H9 (cell line): ENCODE results near the gene ZNF540. TPM values are rescaled to one million over a fixed set of nuclear protein-coding genes. Genes with fewer than 3 reads are reported as not detected.

Source experiments
- DNase-seq: peaks from one replicate; pipeline ENCODE4 v3.0.0-alpha.2; 2017
- H2AFZ ChIP-seq: one replicate; pipeline ENCODE4 v1.6.1; 2013; ENCODE audit warnings: mild to moderate bottlenecking, low read length, control low read depth, moderate library complexity
- H2AK5ac ChIP-seq: 2 replicates; pipeline ENCODE4 v1.6.1; 2013; ENCODE audit warnings: low read length, control low read depth, mixed read lengths; ENCODE audit not compliant: insufficient read length
- H2BK120ac ChIP-seq: one replicate; pipeline ENCODE4 v1.6.1; 2013; ENCODE audit warnings: low read depth, mild to moderate bottlenecking, low read length, control low read depth, inconsistent platforms; ENCODE audit not compliant: poor library complexity, severe bottlenecking
- H2BK12ac ChIP-seq: 2 replicates; pipeline ENCODE4 v1.6.1; 2013; ENCODE audit warnings: low read length, control low read depth, mixed read lengths, low read depth; ENCODE audit not compliant: insufficient read length
- H2BK15ac ChIP-seq: 2 replicates; pipeline ENCODE4 v1.6.1; 2013; ENCODE audit warnings: low read depth, low read length, control low read depth
- H2BK20ac ChIP-seq: one replicate; pipeline ENCODE4 v1.6.1; 2013; ENCODE audit warnings: low read depth, mild to moderate bottlenecking, low read length, control low read depth, inconsistent platforms; ENCODE audit not compliant: poor library complexity, severe bottlenecking
- H2BK5ac ChIP-seq: 2 replicates; pipeline ENCODE4 v1.6.1; 2013; ENCODE audit warnings: low read length, control low read depth, mixed read lengths; ENCODE audit not compliant: insufficient read length
- H3K14ac ChIP-seq: 2 replicates; pipeline ENCODE4 v1.6.1; 2013; ENCODE audit warnings: low read length, control low read depth; ENCODE audit not compliant: insufficient read depth
- H3K18ac ChIP-seq: 2 replicates; pipeline ENCODE4 v1.6.1; 2013; ENCODE audit warnings: low read depth, mild to moderate bottlenecking, mixed read lengths, low read length, control low read depth; ENCODE audit not compliant: insufficient read length
- H3K23ac ChIP-seq: 2 replicates; pipeline ENCODE4 v1.6.1; 2013; ENCODE audit warnings: low read length, control low read depth, mixed read lengths, low read depth; ENCODE audit not compliant: insufficient read length
- H3K23me2 ChIP-seq: 2 replicates; pipeline ENCODE4 v1.6.1; 2013; ENCODE audit warnings: low read depth, mild to moderate bottlenecking, mixed read lengths, low read length, control low read depth; ENCODE audit not compliant: insufficient read length, poor library complexity, severe bottlenecking
- H3K27ac ChIP-seq: 2 replicates; pipeline ENCODE4 v1.5.1; 2013; ENCODE audit warnings: low read length, control low read depth, mixed read lengths, low read depth; ENCODE audit not compliant: insufficient read length
- H3K27me3 ChIP-seq: 2 replicates; pipeline ENCODE4 v1.6.1; 2013; ENCODE audit warnings: low read length, control low read depth, inconsistent platforms; ENCODE audit not compliant: insufficient read depth
- H3K4ac ChIP-seq: 2 replicates; pipeline ENCODE4 v1.6.1; 2013; ENCODE audit warnings: low read depth, mild to moderate bottlenecking, control low read depth, inconsistent platforms, low read length, moderate library complexity
- H3K4me1 ChIP-seq: 2 replicates; pipeline ENCODE4 v1.6.1; 2013; ENCODE audit warnings: low read length, control low read depth, inconsistent platforms; ENCODE audit not compliant: insufficient read depth
- H3K4me2 ChIP-seq: 2 replicates; pipeline ENCODE4 v1.6.1; 2013; ENCODE audit warnings: low read length, control low read depth, mixed read lengths; ENCODE audit not compliant: insufficient read length, insufficient read depth
- H3K56ac ChIP-seq: 2 replicates; pipeline ENCODE4 v1.6.1; 2013; ENCODE audit warnings: low read depth, mild to moderate bottlenecking, mixed read lengths, low read length, control low read depth; ENCODE audit not compliant: insufficient read length
- H3K79me1 ChIP-seq: 2 replicates; pipeline ENCODE4 v1.6.1; 2013; ENCODE audit warnings: low read depth, mild to moderate bottlenecking, moderate library complexity, low read length, control low read depth, inconsistent platforms; ENCODE audit not compliant: insufficient read depth, poor library complexity, severe bottlenecking
- H3K79me2 ChIP-seq: 2 replicates; pipeline ENCODE4 v1.6.1; 2013; ENCODE audit warnings: low read length, control low read depth, inconsistent platforms; ENCODE audit not compliant: insufficient read depth
- H3K9ac ChIP-seq: 2 replicates; pipeline ENCODE4 v1.6.1; 2013; ENCODE audit warnings: low read length, control low read depth, mixed read lengths; ENCODE audit not compliant: insufficient read length; ENCODE audit errors: extremely low read depth
- H3K9me3 ChIP-seq: one replicate; pipeline ENCODE4 v1.6.1; 2013; ENCODE audit warnings: low read depth, low read length, inconsistent platforms; ENCODE audit not compliant: control insufficient read depth
- H3T11ph ChIP-seq: one replicate; pipeline ENCODE4 v1.6.1; 2013; ENCODE audit warnings: mild to moderate bottlenecking, low read length, control low read depth, inconsistent platforms
- H4K20me1 ChIP-seq: one replicate; pipeline ENCODE4 v1.6.1; 2013; ENCODE audit not compliant: control insufficient read depth, insufficient read length, insufficient read depth
- H4K5ac ChIP-seq: 2 replicates; pipeline ENCODE4 v1.6.1; 2013; ENCODE audit warnings: low read depth, mild to moderate bottlenecking, mixed read lengths, low read length, control low read depth; ENCODE audit not compliant: insufficient read length
- H4K8ac ChIP-seq: replicated peaks from 2 replicates; pipeline ENCODE4 v1.6.1; 2013; ENCODE audit warnings: low read length, control low read depth, mixed read lengths, low read depth; ENCODE audit not compliant: insufficient read length
- H4K91ac ChIP-seq: 2 replicates; pipeline ENCODE4 v1.6.1; 2013; ENCODE audit warnings: low read depth, mild to moderate bottlenecking, moderate library complexity, mixed read lengths, low read length, control low read depth; ENCODE audit not compliant: insufficient read length
- H3K27ac Mint-ChIP-seq, 3 experiments: 2 replicates in 2 of 3; 3 replicates in 1 of 3; pipeline ENCODE4 v1.8.0; 2020 to 2021; ENCODE audit warnings: mixed read lengths in 3 of 3, mild to moderate bottlenecking in 1 of 3, moderate library complexity in 1 of 3
- H3K27me3 Mint-ChIP-seq: 2 replicates; pipeline ENCODE4 v1.8.0; 2021; ENCODE audit warnings: low read depth, mild to moderate bottlenecking, moderate library complexity, mixed read lengths
- H3K36me3 Mint-ChIP-seq, 3 experiments: 2 replicates in 2 of 3; 3 replicates in 1 of 3; pipeline ENCODE4 v1.8.0; 2020 to 2021; ENCODE audit warnings: low read depth in 3 of 3, mixed read lengths in 3 of 3; ENCODE audit not compliant: insufficient read depth in 1 of 3
- H3K4me1 Mint-ChIP-seq, 2 experiments: 2 replicates each; pipeline ENCODE4 v1.8.0; 2020; ENCODE audit warnings: mixed read lengths in 2 of 2
- H3K4me3 Mint-ChIP-seq, 2 experiments: 2 replicates in 1 of 2; 3 replicates in 1 of 2; pipeline ENCODE4 v1.8.0; 2020 to 2021; ENCODE audit warnings: mild to moderate bottlenecking in 2 of 2, mixed read lengths in 2 of 2, moderate library complexity in 1 of 2
- H3K9me3 Mint-ChIP-seq, 2 experiments: 2 replicates in 1 of 2; 3 replicates in 1 of 2; pipeline ENCODE4 v1.8.0; 2020; ENCODE audit warnings: mild to moderate bottlenecking in 2 of 2, mixed read lengths in 2 of 2, moderate library complexity in 1 of 2
- CTCF ChIP-seq: fragments of 200-600 bp; sonication (generic); conservative IDR thresholded peaks from 3 replicates; pipeline ENCODE4 v1.8.0; 2021; ENCODE audit warnings: antibody characterized with exemption, mild to moderate bottlenecking
- WGBS: extraction: QIAGEN DNeasy Blood & Tissue Kit; methylation state at CpG from one replicate; pipeline ENCODE4 v1.1.7; 2013; ENCODE audit warnings: missing lambda C conversion rate, low lambda C conversion rate, mixed read lengths; ENCODE audit not compliant: insufficient read length; ENCODE audit errors: extremely low coverage; 5-methylcytosine and 5-hydroxymethylcytosine counted together
- total RNA-seq: library from RNA; stranded (reverse); gene quantifications from 2 replicates; pipeline ENCODE4 v1.2.1, GENCODE V29; 2021

Gene ZNF540
- total RNA-seq, 1 experiment from 2014 or later = 0.20 TPM

GRCh38 chr19:37655301-37655688 is 60.6 kb downstream of the ZNF540 start, which contains the start of gene ZFP30:
Gene ZFP30 (minus strand): TSS chr19:37655465. CDS start chr19:37647822, 7,643 bp downstream.
- Histone ChIP-seq H3K4me1 (no peaks in the 10 kb centered on the region), H3K27ac (no peak within 1 kb of the TSS), H3K56ac (no peak within 1 kb of the TSS), H4K91ac (no peak within 1 kb of the TSS), H3K27me3 (no peaks in the 10 kb centered on the region), H4K8ac (no peak within 1 kb of the TSS), H3K9ac (peak within 1 kb of the TSS; percentile 34), H3K4me2 (peak within 1 kb of the TSS; percentile 93), H2BK12ac (no peak within 1 kb of the TSS), H3K79me2 (no peaks in the 10 kb centered on the region), H4K5ac (no peak within 1 kb of the TSS), H2BK120ac (no peak within 1 kb of the TSS), H2BK5ac (no peak within 1 kb of the TSS), H2AFZ (peak within 1 kb of the TSS; percentile 26), H3K23ac (no peak within 1 kb of the TSS), H3K23me2 (peaks cover 14% of the 10 kb centered on the region), H3K4ac (no peak within 1 kb of the TSS), H4K20me1 (no peaks in the 10 kb centered on the region), H2BK20ac (no peak within 1 kb of the TSS), H2AK5ac (no peak within 1 kb of the TSS), H2BK15ac (no peak within 1 kb of the TSS), H3K79me1 (no peaks in the 10 kb centered on the region), H3K9me3 (peaks cover 2% of the 10 kb centered on the region), H3T11ph (no peak within 1 kb of the TSS), H3K18ac (peak within 1 kb of the TSS; percentile 39), H3K14ac (peak within 1 kb of the TSS; percentile 82)
- H3K4me3 Mint-ChIP-seq = peak within 1 kb of the TSS; percentile 75 to 88
- H3K9me3 Mint-ChIP-seq = peaks cover 3 to 13% of the 10 kb centered on the region in 2 experiments
- no peak for TF ChIP-seq CTCF
- WGBS = no CpG with 5 or more reads among the region's 34 CpGs
- DNase-seq = peak; percentile 76
- H3K27me3 Mint-ChIP-seq = peaks cover 9% of the 10 kb centered on the region
- peaks cover 0 to 9% (median 0%) of the 10 kb centered on the region in 3 experiments; a peak in 3 of 7 replicates for H3K36me3 Mint-ChIP-seq
- H3K4me1 Mint-ChIP-seq = peaks cover 18 to 19% of the 10 kb centered on the region in 2 experiments
- H3K27ac Mint-ChIP-seq = peak within 1 kb of the TSS; percentile 90 to 97 (median 92); a peak in 6 of 7 replicates
